GM19452 (cell line): Measurements from ENCODE around the gene ST8SIA5.

ENCODE experiments used
- ATAC-seq: cut with Tn5 transposase; IDR thresholded peaks from one replicate; pipeline ENCODE4 v1.9.1; 2021; ENCODE audit not compliant: unreplicated experiment

ST8SIA5 gene

DNA sequence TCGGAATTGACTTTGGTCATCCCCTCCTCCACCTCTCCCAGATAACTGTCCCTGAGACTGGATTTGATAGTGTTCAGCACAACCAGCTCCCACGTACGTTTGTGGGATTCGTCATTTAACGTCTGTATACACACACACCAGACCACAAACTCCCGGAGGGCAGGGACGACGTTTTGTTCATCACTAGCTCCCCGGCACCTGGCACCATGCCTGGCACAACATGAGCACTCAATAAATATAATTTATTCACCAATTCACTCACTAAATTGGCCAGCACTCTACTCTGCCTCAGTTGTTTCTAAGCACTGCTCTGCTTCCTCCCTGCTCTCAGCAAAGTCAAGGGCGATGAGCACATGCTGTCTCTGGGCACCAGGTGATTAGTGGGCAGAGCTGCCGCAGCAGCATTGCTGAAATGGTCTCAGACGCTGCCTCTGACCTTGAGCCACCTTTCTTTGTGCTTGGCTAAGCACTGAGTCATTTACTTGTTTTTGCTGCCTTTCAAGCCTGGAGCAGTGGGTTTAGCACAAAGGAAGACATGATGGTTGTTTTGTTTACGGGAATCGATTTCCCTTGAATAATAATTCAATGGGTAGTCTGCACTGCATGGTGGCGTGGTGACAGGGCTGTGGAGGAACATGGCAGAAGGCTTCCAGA, 80.5 kb downstream of the ST8SIA5 start:
- ATAC-seq, result no peak

DNA sequence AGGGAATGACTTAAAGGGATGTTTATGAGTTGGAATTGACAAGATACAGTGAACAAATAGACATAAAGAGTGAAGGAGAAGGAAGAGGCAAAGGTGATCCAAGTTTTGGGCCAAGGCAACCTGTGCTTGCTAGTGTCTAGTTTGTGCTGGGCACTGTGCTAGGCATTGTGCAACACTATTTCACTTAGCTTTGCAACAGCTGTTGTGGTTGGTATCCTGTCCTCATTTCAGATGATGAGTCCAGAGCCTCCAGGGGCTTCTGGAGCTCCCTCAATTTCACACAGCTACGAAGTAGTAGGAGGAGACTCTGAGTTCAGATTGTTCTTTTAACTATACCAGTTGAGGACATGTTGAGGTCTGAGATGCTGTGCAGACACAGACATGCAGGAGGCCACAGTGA, 81.7 kb downstream of the ST8SIA5 start:
- no peak for ATAC-seq

DNA sequence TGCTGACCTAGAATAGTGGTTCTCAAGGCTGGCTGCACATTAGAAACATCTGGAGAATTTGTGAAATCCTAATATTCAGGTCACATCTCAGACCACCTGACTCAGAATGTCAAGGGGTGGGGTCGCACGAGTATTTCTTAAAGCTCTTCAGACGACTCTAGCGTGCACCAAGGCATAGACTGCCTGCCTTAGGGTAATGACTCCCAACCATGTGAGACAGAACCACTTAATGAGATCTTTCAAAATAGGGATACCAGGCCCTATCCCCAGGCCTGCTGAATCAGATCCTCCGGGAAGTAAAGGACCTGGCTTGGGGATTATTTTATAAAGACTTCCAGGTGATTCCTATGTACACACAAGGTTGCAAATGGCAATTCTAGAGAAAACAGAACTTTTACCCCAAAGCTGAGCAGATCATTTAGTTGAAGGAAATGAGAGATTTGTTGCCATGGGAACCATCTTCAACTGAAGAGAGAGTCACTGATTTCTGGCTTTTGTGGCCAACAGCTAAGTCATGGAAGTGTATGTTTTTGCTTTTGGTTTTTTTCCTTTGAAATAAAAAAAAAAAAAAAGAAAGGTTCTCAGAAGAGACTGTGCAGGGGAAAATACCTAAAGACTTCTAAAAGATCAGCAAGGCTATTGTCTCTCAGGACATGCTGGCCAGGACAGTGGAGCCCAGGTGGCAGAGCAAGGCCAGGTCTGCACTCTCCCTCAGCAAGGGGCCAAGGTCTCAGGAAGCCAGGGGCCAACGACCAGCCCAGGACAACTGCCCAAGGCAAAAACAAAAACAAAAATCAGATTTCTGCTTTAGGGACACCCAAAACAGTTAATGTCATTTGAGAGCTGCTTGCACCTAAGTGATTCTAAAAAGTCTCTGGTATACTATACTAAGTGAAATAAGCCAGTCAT, 84.5 kb downstream of the ST8SIA5 start:
- no peak for ATAC-seq

DNA sequence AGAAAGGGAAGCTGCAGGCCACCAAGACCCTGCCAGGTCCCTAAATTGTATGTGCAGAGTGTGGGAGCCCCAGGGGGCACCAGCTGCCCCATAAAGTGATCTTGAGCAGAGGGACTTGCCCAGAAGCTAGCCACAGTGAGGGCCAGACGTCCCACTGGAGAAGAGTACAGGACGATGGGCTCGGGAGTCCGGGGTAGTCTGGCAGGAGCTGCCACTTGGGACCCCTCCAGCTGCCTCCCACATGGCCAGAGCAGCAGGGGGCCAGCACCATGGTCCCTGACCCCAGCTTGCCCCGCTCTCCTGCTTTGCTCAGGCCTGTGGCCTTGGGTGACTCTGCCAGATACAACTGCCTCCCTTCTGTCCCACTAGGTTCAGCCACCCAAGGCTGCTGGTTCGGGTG, 88.2 kb downstream of the ST8SIA5 start:
- ATAC-seq, result no peak

DNA sequence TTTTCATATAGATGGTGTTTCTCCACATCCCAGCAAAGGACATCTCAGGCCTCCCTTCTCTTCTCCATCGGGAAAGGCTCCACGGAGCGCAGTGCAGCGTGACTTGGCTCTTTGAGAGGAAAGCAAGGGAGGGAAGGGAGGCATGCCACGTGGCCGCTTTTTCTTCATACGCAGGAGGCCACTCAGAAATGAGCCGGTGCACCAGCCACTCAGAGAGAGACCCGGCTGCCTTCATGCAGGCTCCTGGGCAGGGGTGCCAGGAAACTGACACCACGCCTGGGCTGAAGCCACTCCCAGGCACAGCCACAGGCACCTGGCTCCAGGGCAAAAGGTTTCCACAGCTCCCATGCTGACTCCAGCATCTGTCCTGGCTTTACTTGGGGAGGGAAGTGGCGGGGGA, 88.7 kb downstream of the ST8SIA5 start:
- no peak for ATAC-seq

DNA sequence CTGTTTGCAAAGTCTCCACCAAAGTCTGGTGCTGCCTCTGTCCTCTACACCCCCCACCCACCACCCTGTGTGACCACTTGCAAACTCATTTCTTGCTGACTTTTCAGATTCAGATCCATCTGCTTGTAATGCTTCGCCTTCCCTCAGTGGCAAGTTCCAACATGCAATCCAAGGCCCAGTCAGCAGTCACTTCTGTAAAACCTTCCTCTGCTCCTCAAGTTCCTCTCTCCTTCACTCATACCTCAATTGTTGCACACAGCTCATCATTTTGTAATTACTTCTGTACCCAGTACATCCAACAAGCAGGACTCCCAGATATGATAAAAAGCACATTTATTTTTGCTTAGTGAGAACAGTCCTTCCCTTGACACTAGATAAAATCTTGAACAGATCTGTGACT, 93.3 kb downstream of the ST8SIA5 start:
- no peak for ATAC-seq

DNA sequence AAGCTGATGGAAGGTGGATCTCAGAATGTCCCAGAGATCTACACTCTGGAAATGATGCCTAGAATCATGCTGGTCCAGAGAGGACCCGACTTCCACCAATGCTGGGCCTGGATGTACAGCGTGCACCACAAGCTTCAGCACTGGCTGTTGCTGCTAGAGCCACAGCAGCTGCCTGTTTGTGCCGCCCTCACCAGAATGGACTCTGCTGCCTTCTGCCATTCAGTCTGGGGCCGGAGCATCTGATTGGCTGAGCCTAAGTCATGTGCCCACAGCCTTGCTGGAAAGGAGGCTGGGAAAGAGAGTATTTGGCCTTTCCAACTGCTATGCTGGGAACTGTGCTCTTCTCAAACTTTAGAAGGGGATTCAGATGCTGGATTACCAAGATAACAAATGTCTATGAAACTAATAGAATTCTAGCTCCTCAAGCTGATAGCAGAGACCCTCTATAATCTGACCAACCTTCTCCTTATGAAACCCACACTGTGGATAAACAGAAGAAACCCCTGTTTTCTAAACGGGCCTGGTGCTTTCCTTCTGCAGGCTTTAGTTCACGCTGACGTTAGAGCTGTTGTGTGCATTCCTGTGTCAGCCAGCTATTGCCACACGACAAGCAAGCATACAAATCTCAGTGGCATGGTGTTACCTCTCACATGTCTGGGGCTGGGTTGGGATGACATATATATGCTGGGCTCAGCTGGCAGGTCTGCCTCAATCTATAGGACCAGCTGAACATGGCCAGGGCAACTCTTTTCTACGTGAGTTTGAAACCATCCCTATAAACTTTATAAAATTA, 95.7 kb downstream of the ST8SIA5 start:
- no peak for ATAC-seq

DNA sequence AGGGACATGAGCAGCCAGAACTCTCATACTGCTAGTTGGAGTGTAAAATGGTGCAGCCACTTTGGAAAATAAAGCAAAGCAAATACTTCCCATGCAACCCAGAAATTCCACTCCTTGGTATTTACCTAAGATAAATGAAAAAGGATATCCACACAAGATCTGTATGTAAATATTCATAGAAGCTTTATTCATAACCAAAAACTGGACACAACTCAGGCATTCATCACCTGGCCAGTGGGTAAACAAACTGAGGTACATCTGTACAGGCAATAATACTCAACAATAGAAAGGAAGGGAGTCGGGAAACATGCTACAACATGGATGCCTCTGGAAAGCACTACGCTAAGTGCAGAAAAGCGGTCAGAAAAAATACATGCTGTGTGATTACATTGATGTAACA, 97.4 kb downstream of the ST8SIA5 start:
- ATAC-seq, result no peak

DNA sequence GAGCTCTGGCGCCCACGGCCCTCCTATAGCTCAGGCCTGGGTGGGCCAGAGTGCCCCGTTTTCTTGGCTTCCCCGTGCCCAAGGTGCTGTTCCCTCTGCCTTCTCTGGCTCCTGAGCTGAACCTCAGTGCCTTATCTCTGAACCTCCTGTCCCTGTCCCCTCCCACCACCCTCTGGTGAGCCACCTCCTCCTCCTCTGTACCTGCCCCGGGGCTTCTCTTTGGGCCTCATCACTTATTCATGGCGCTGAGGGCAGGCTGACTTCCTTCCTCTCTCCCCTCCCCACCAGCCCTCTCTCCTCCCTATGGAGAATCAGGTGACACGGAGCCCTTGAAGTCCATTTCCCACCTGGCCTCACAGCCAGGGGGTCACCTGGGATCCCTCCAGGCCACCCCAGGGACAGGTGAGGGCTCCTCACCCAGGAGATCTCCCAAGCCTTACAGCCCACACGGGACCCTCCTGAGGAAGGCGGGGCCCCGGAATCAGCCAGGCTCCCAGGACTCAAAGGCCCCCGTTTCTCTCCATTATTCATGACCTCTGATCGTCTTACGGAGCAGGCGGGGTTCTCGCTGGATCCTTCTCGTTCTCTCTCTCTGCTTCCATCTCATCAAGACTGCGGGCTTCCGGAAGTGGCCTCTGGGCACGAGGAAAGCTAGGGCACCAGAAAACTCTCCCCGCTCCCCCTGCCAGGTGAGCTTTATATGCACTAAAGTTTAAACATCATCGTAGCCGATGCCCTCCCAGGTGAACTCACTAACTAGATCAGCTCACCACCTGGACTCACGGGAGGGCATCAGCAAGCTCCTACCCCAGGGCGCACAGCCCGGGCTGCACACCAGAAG, 99.5 kb downstream of the ST8SIA5 start, which contains the start of gene LOXHD1:
LOXHD1 (minus strand) TSS at position 106 of the 841 bp plus-strand sequence. CDS start 187 bp downstream, outside the sequence.
- no peak for ATAC-seq

DNA sequence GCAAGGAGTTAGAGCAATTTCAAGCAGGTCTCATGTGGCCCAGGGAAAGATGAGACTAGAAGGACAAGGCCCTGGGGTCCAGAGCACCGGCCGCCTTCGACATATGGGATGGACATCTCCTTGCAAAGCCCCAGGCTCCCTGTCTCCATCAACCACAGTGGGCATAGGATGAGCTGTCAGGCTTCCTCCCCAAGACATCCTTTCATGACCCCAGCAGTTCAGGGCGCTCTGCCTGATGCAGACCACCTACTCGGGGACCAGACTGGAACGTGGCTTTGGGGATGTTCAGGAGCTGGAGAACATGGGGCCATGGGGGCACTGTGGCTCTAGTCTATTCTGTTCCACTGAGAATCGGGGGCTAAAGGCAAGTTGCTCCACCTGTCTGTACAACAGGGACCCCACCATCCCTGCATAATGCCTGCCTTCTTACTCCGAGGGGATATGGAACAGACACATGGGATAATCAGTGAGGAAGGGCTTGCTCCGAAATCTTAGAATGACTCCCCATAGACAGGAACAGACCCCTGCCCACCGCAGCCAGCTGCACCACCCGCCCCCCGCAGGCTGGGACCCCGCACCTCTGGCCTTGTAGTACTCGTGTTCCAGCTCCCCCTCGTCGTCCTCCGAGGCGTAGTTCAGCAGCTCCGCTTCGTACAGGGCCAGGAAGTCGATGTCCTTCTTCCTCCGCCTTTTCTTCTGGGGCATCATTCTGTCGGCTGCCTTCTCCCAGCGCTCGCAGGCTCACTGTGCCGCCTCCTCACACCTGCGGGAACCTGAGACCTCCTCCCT, 100.3 kb downstream of the ST8SIA5 start:
- no peak for ATAC-seq

DNA sequence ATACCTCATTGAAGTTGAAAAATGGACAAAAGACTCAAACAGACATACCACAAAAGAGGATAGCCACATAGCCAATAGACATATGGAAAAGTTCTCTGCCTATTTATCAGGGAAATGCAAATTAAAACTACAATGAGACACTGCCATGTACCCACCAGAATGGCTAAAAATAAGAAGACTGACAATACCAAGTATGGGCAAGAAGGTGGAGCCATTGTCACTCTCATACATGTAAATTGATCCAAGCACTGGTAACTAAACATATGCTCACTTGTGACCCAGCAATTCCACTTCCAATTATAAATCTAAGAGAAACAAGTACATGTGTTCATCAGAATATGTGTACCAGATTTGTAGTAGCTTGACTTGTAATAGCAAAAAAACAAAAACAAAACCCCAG, 104.5 kb downstream of the ST8SIA5 start:
- no peak for ATAC-seq

DNA sequence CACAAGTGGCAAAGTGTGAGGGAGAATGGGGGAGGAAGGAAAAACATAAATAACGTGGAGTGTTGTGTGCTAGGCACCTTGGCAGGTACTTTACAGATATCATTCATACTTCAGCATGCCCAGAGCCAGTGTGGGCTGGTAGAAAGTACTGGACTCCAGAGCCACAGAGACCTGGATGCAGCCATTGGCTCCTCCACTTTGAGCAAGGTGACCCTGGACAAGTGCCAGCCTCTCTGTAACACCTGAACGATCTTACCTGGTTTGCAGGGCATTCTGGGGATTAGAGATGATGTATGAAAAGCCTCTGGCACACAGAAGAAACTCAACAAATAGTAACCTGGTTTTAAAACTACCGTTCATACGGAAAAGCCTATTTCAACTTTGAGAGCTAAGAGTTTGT, 106.2 kb downstream of the ST8SIA5 start:
- ATAC-seq, result no peak

DNA sequence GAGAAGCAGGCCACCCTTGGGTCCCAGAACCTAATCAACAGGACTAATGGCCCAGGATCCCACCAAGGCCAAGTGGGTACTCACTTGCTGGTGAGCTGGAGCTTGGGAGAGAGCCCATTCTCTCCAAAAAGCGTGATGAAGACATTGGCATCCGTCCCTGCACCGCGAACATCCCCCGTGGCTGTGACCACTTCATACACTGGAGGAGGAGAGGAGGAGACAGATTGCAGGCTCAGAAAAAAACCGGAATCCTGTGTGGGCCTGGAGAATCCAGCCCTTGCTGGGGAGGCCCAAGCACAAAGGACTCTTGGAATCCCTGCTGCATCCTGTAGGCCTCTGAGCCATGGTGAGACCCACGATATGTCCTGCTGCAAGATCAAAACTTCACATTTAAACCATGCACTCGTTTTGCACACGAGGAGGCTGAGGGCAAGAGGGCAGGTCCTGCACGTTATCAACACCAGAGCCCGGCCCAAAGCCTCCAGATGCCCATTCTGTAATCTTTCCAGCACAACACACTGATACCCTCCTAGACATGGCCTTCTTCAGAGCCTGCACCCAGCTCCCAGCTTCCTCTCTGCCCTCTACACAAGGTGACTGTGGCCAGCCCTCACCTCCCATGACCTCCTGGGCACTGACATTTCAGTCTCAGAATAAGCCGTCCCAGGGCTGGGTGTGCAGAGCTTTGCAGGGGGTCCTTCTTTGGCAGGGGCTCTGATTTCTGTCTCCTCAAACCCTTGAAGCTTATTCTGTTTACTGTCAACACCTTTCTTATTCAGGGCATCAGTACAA, 107.6 kb downstream of the ST8SIA5 start:
- ATAC-seq, result no peak

DNA sequence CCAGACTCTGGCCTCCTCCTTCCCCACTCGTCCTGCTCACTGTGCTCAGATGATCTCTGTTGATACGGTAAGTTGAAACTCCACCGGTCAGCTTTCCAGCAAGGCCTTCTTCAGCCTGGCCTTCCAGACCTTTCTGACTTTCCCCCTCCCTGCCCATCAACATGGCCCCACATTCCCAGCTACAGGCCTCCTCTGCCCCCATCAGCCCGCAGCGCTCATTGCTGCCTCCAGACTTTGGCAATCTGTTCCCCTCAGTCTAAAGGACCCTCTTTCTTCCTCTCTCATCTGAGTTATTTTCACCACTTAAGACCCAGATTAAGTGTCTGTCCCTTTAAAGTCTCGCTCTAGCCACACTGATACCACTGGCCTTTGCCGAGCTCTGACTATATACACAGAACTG, 110.4 kb downstream of the ST8SIA5 start:
- no peak for ATAC-seq

DNA sequence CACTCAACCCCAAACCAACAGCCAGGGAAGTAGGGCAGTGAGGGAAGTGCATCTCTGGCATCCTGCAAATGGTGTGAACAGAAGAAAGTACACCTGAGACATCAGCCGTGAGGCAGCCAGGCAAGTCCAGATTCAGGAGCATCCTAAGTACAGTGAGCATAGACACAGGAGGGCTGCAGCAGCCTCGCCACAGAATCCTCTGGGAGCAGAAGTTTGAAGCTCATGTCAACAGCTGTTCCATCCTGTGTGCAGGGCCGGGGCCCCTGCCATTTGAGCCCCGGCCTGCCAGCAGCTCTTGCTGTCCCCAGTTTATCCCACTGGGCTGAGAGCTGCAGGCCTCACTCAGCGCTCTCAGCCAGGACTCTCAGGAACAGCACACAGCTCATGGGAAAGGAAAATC, 114.3 kb downstream of the ST8SIA5 start:
- no peak for ATAC-seq

DNA sequence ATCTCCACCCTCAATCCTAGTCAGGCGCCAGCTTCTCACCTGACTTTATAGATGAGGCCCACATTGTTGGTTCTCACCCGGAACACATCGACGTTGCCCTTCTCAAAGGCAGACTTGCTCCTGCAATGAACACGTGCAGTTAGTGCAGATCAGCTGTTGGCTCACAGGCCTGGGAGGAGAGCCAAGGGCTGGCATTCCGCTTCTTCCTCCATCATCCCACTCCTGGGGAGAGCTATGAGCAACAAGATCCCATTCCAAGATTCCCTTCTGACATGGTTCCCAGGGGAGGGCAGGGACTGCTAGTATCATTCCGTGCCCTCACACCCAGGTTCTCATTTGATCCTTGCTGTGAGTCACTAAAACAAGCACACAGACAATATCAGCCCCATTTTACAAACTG, 114.9 kb downstream of the ST8SIA5 start:
- ATAC-seq, result no peak

DNA sequence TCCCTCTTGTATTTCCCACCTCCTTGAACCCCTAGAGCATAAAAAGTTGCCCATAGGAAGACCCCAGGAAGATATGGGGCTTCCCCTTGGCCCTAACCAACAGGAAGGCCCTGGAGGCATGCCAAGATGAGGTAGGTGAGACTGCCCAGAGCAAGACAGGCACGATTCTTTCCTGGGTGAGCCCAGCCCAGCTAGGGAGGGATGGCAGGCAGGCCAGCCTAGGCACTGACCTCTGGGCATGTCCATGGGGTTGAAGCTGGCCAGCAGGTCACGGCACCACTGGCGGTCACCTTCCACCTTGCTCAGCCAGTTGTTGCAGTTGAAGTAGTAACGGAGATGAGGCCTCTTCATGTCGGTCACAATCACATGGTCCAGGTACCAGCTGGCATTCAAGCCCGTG, 117.5 kb downstream of the ST8SIA5 start:
- no peak for ATAC-seq

DNA sequence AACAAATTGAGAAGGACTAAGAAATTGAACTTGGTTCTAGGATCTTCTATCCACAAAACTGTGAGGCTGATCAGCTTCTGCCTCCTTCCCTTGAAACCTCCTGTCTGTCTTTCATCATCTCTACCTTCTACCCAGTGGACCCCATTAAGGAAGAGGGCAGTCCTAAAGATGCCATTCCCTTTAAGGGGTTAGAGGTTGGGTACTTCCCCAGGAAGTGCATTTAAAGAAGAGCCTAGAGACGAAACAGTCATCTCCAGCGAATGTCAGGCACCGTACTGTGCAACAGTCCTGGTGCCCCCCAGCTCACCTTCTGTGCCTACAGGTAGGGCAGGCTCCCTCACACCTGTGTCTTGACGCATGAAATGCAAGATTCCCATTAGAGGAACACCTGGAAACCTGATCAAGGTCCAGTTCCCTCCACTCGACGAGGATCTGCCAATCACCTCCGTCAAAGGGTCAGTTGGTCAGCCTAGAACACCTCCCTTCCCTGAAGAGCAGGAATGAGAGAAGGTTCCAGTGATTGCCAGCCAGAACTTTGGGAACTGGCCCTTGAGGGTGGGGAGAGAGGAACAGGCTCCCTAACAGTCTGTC, 120.7 kb downstream of the ST8SIA5 start:
- no peak for ATAC-seq
